ENCODE results near the gene MLF2. TPM values are rescaled to one million over a fixed set of nuclear protein-coding genes. Genes with fewer than 3 reads are reported as not detected.
A peak's percentile ranks its signal among the peaks of the same experiment; 100 is the strongest.

MLF2 gene
- total RNA-seq, 1 donor from 2014 or later, result 163 TPM

DNA sequence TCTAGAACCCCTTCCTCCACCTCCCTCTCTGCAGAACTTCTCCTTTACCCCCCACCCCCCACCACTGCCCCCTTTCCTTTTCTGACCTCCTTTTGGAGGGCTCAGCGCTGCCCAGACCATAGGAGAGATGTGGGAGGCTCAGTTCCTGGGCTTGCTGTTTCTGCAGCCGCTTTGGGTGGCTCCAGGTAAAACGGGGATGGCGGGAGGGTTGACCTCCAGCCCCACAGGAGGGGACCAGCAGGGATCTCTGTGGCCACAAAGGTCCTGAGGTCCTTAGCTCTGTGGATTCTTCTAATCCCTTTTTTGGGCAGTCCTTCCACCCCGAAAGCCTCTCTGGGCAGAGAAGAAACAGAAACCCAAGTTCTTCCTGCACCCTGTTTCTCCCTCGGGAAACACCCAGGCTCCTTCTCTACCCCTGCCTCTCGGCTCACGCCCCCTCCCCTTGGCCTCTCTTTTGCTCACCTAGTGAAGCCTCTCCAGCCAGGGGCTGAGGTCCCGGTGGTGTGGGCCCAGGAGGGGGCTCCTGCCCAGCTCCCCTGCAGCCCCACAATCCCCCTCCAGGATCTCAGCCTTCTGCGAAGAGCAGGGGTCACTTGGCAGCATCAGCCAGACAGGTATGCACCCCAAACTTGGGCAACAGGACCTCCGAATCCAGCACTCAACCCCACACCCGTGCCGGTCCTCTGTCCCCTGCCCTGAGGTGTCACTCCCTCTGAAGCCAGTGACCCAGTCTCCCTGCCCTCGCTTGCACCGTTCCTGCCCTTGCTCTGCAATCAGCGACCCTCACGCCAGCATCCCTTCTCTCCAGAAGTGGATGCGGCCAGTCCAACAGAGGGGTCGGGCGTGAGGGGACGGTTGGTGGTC lies 20.0 kb upstream of the MLF2 start:
- peaks cover 69% of the 10 kb centered on the region for H3K4me1 Mint-ChIP-seq
- no peaks in the 10 kb centered on the region for H3K9me3 Mint-ChIP-seq
- no peaks in the 10 kb centered on the region for H3K27me3 Mint-ChIP-seq
- H3K4me3 Mint-ChIP-seq, result peak overlapping the region; percentile 83
- H3K36me3 Mint-ChIP-seq (ENCODE audit: low read depth), result peaks cover 68% of the 10 kb centered on the region
- DNase-seq, result peak; percentile 72
- intact Hi-C loops (cut with micrococcal nuclease), result loop anchor here (1.0 kb wide), 1 partner anchor 7 kb away; no protein-coding TSS in a partner anchor
- peak overlapping the region; percentile 90 for H3K27ac Mint-ChIP-seq

GRCh38 chr12:6772331-6772695 lies 19.4 kb upstream of the MLF2 start, which contains the start of gene LAG3:
TSS of gene LAG3 (plus strand) at chr12:6772520. CDS start at chr12:6772853, 333 bp downstream.
- peaks cover 68% of the 10 kb centered on the region for H3K4me1 Mint-ChIP-seq
- peak within 1 kb of the TSS; percentile 90 for H3K27ac Mint-ChIP-seq
- peak within 1 kb of the TSS; percentile 83 for H3K4me3 Mint-ChIP-seq
- H3K9me3 Mint-ChIP-seq, result no peaks in the 10 kb centered on the region
- intact Hi-C loops (cut with micrococcal nuclease), result loop anchor here (1.0 kb wide), 1 partner anchor 8 kb away; no protein-coding TSS in a partner anchor
- H3K27me3 Mint-ChIP-seq, result no peaks in the 10 kb centered on the region
- peaks cover 66% of the 10 kb centered on the region for H3K36me3 Mint-ChIP-seq (ENCODE audit: low read depth)
- peak; percentile 87 for DNase-seq

DNA sequence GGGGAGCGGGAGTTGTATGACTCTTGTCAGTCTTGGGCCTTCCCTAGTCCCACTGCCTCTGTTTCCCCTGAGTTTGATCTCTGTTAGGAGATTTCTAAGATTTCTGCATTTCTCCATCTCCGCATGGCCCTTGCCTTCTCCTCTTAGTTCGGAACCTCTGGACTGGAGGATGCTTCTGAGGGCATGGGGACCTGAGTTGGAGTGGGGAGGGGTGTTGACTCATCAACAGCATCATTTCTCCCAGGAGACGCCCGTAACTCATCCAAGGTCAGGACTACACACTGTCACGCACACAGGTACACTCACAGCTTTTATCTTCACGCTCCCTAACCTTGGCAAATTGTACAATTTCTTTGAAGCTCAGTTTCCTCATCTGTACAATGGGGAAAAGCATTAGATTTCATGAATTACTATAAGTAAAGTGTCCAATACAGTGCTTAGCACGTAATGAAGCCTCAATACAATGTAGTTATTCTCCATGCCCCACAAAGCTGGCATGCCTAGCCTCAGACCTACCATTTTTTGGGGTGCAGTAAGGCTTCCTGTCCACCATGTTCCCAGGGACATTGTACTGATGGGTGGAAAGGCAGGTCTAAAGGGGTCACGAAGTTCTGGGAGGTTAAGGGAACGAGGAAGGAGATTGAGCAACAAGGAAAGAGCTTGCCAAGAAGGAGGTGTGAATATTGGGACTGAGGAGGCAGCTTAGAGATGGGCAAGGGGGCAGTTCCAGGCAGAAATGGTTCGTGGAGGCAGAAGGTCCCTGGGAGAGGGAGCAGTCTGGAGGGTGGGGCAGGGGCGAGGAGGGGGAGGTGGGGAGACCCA lies 18.8 kb upstream of the MLF2 start:
- Mint-ChIP-seq H3K9me3 (no peaks in the 10 kb centered on the region), H3K4me1 (peaks cover 67% of the 10 kb centered on the region), H3K36me3 (ENCODE audit: low read depth) (peaks cover 63% of the 10 kb centered on the region), H3K27me3 (no peaks in the 10 kb centered on the region), H3K27ac (peak overlapping the region; percentile 90), H3K4me3 (peak overlapping the region; percentile 83)
- DNase-seq, result no peak
- intact Hi-C loops (cut with micrococcal nuclease), result loop anchor here (1.0 kb wide), 1 partner anchor 9 kb away; no protein-coding TSS in a partner anchor

GRCh38 chr12:6771091-6771495 lies 18.2 kb upstream of the MLF2 start:
- no peak for DNase-seq
- H3K27me3 Mint-ChIP-seq, result no peaks in the 10 kb centered on the region
- intact Hi-C loops (cut with micrococcal nuclease), result no loop called here
- peaks cover 62% of the 10 kb centered on the region for H3K4me1 Mint-ChIP-seq
- H3K9me3 Mint-ChIP-seq, result no peaks in the 10 kb centered on the region
- H3K27ac Mint-ChIP-seq, result peak overlapping the region; percentile 90
- H3K4me3 Mint-ChIP-seq, result peak overlapping the region; percentile 83
- H3K36me3 Mint-ChIP-seq (ENCODE audit: low read depth), result peaks cover 57% of the 10 kb centered on the region

GRCh38 chr12:6770600-6770999 lies 17.7 kb upstream of the MLF2 start:
- H3K27ac Mint-ChIP-seq, result peak overlapping the region; percentile 90
- H3K9me3 Mint-ChIP-seq, result no peaks in the 10 kb centered on the region
- H3K4me3 Mint-ChIP-seq, result peak overlapping the region; percentile 46
- peaks cover 52% of the 10 kb centered on the region for H3K36me3 Mint-ChIP-seq (ENCODE audit: low read depth)
- H3K4me1 Mint-ChIP-seq, result peaks cover 60% of the 10 kb centered on the region
- intact Hi-C loops (cut with micrococcal nuclease), result no loop called here
- no peaks in the 10 kb centered on the region for H3K27me3 Mint-ChIP-seq
- DNase-seq, result no peak

DNA sequence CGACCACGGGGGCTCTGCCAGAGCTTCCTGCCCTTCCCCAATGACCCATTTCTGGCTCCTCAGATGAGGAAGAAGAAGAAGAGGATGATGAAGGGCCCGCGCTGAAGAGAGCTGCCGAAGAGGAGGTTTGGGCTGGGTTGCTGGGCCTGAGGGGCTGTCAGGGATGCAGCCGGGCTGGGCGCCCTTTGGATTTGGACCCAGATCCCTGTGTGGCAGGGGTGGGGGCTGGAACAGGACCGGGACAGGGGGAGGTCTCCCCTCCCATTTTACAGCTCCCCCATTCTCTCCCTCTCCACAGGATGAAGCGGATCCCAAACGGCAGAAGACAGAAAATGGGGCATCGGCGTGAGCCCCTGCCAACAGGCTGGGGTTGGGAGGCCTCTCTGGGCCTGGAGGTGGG lies 17.2 kb upstream of the MLF2 start:
- Mint-ChIP-seq H3K4me3 (peak overlapping the region; percentile 25), H3K27ac (peak overlapping the region; percentile 42), H3K4me1 (peaks cover 60% of the 10 kb centered on the region), H3K9me3 (no peaks in the 10 kb centered on the region), H3K36me3 (ENCODE audit: low read depth) (peaks cover 47% of the 10 kb centered on the region), H3K27me3 (peaks cover 3% of the 10 kb centered on the region)
- intact Hi-C loops (cut with micrococcal nuclease), result no loop called here
- no peak for DNase-seq

GRCh38 chr12:6769666-6770065 lies 16.7 kb upstream of the MLF2 start:
- Mint-ChIP-seq H3K9me3 (no peaks in the 10 kb centered on the region), H3K27ac (peak overlapping the region; percentile 42), H3K4me1 (peaks cover 58% of the 10 kb centered on the region), H3K4me3 (peak overlapping the region; percentile 86), H3K36me3 (ENCODE audit: low read depth) (peaks cover 43% of the 10 kb centered on the region), H3K27me3 (peaks cover 3% of the 10 kb centered on the region)
- intact Hi-C loops (cut with micrococcal nuclease), result loop anchor here (5.0 kb wide), 1 partner anchor 58 kb away; the partner anchor contains the start of gene P3H3
- no peak for DNase-seq

DNA sequence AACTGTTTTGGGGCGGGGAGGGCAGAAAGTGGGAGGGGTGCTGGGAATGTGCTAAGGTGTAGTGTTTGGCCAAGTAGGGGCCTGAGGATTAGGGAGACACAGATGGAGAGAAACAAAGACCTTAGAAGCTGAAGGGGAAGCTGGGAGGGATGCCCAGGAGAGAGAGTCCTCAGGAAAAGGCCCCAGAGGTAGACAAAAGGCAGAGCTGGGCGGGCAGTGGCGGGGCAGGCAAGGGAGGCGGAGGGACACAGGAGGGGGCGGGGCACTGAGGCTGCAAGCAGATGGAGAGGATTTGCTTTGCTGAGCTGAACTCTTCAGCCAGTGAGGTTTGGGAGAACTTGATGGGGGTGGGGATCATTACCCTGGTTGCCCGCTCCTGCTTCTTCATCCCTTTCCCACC lies 16.0 kb upstream of the MLF2 start:
- H3K36me3 Mint-ChIP-seq (ENCODE audit: low read depth), result peaks cover 36% of the 10 kb centered on the region
- H3K4me3 Mint-ChIP-seq, result peak overlapping the region; percentile 86
- no peak for DNase-seq
- H3K4me1 Mint-ChIP-seq, result peaks cover 59% of the 10 kb centered on the region
- peak overlapping the region; percentile 5 for H3K27ac Mint-ChIP-seq
- intact Hi-C loops (cut with micrococcal nuclease), result loop anchor here (5.0 kb wide), 1 partner anchor 58 kb away; the partner anchor contains the start of gene P3H3
- H3K27me3 Mint-ChIP-seq, result peaks cover 6% of the 10 kb centered on the region
- no peaks in the 10 kb centered on the region for H3K9me3 Mint-ChIP-seq

DNA sequence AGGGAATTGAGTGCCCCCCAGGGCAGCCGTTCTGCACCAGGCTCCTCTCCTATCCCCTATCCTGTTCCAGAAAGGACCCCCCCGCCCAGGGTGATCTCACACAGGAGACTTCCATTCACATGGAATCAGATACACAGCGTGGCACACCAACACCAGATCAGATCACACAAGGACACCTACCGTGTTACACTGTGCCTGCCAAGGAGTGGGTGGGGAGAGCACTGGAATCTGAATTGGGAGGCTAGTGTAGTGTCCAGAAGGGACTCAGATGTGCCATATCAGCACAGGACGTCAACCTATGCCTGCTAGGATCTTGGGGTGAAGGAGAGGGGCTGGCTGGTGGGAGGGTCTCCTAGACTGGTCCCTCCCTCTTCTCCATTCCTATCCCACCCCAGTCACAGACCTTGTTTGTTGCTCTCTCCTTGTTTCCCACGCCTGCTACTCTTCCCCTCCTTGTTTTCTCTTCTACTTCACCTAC lies 15.5 kb upstream of the MLF2 start:
- Mint-ChIP-seq H3K9me3 (no peaks in the 10 kb centered on the region), H3K4me1 (peaks cover 60% of the 10 kb centered on the region), H3K27me3 (peaks cover 7% of the 10 kb centered on the region), H3K36me3 (ENCODE audit: low read depth) (peaks cover 33% of the 10 kb centered on the region), H3K27ac (peak overlapping the region; percentile 5), H3K4me3 (peak overlapping the region; percentile 86)
- intact Hi-C loops (cut with micrococcal nuclease), result loop anchor here (5.0 kb wide), 1 partner anchor 59 kb away; the partner anchor contains the start of gene P3H3
- DNase-seq, result no peak

DNA sequence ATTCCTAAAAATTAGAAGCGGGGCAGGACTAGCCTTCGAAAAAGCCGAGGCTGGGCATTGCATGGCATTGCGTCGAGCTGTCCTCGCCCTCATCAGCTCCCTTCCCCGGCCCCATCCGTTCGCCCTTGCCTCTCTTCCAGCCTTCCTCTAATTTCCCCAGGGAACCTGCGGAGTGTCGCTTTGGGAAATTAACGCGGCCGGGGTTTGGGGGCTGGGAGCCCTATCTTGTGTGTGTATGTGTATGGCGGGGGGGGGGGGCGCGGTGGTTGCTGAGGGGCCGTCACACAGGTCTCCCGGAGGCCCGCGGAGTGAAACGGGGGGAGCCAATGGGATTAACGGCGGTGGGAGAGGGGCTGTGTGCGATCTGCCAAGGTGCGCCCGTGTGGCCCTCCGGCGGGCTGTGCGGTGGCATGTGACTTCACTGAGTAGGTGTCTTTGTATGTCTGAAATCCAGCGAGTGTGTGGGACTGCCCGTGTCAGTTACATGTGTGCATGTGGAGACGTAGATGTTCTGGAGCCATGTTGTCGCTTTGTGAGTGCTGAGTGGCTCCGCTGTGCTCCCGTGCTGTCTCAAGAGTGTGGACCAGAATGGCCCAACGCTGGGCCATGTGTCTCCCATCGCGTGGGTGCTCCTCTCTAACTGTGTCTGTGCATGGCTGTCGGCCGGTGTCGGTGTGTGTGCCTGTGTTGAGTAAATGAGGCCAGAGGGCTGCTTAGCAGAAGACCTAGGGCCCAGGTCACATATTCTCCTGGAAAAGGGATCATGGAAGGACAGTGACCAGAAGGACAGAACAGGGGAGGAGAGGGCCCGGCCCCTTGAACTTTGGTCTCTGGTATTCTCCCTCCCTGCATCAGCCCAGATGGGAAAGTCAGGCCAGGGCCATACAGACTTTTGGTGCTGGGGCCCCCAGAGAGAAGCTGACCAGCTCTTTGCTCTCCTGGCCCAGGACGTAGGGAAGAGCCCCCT lies 14.7 kb upstream of the MLF2 start:
- intact Hi-C loops (cut with micrococcal nuclease), result loop anchor here (1.0 to 5.0 kb wide), 2 partner anchors 14 to 60 kb away; partner anchors contain the start of genes MLF2 and P3H3
- Mint-ChIP-seq H3K9me3 (no peaks in the 10 kb centered on the region), H3K27ac (peak overlapping the region; percentile 86), H3K4me1 (peaks cover 60% of the 10 kb centered on the region), H3K36me3 (ENCODE audit: low read depth) (peaks cover 29% of the 10 kb centered on the region), H3K4me3 (peak overlapping the region; percentile 86), H3K27me3 (peaks cover 7% of the 10 kb centered on the region)
- no peak for DNase-seq

- Mint-ChIP-seq H3K27ac (peak overlapping the region; percentile 86), H3K36me3 (ENCODE audit: low read depth) (peaks cover 24% of the 10 kb centered on the region), H3K27me3 (peaks cover 7% of the 10 kb centered on the region), H3K9me3 (no peaks in the 10 kb centered on the region), H3K4me3 (peak overlapping the region; percentile 86), H3K4me1 (peaks cover 57% of the 10 kb centered on the region)
- peak; percentile 92 for DNase-seq
- intact Hi-C loops (cut with micrococcal nuclease), result loop anchor here (1.0 to 5.0 kb wide), 4 partner anchors 9 to 61 kb away; partner anchors contain the start of genes CD4, MLF2 and P3H3
These were observed 13.9 kb upstream of the MLF2 start for GRCh38 chr12:6766651-6767349.

Measured in activated CD4-positive, alpha-beta T cell treated with anti-CD3 and anti-CD28 coated beads, Interleukin-2, amount 10 ng/mL, durations not matched to agents 24 days and 14 days (primary cell).